Adrenal gland (tissue), 5 donors: ENCODE measurements around the gene EZH1.

Experiments used
- POLR2A ChIP-seq, 2 donors: fragments of 450-650 bp; IDR thresholded peaks; one replicate each; pipeline ENCODE4 v1.6.1; 2017; ENCODE audit warnings: antibody characterized with exemption in 2 of 2, mild to moderate bottlenecking in 2 of 2, moderate library complexity in 1 of 2
- TF ChIP-seq, protein P1 (sequence below), 6 experiments: fragments of 450-650 bp in 4 of 6; fragments of 200-600 bp in 2 of 6; sonication (generic) in 1 of 6; IDR thresholded peaks; 1 replicate in 5 of 6; 2 replicates in 1 of 6; pipeline versions ENCODE4 v1.5.1 to v1.8.0; 2016 to 2021; ENCODE audit warnings: antibody characterized with exemption in 6 of 6, mild to moderate bottlenecking in 2 of 6, moderate library complexity in 1 of 6
- donor health status: DM: no; HTN: no; CAD: no.

DNA sequence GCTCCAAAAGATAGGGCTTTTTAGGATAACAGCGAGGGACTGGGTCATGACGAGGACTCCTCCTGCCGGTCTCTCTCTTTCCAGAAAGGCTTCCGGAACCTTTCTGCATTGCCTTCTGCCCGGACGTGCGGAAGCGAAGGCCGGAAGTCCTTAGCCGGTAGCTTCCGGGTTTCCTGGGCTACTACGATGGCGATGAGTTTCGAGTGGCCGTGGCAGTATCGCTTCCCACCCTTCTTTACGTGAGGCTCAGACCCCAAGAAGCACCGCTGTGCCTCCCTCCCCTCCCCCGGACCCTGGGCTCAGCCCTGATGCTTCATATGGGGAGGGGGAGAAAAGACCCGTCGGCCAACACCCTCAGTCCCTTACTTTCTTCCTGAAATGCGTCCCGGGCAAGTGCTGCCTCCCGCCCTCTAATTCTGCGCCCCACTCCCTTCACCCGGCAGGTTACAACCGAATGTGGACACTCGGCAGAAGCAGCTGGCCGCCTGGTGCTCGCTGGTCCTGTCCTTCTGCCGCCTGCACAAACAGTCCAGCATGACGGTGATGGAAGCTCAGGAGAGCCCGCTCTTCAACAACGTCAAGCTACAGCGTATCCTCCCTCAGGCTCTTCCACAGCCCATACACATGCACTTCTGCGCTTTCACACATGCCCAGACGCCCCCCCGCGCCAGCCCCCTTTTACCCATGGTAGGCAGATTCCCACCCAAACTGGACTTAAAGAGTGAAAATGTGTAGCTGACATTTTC lies 28.6 kb upstream of the EZH1 start, which contains the start of gene VPS25:
- peak in 1 of 2 donors; percentile 38 for TF ChIP-seq POLR2A (IDR thresholded peaks at IDR 0.05)
- TF ChIP-seq, protein P1, sequence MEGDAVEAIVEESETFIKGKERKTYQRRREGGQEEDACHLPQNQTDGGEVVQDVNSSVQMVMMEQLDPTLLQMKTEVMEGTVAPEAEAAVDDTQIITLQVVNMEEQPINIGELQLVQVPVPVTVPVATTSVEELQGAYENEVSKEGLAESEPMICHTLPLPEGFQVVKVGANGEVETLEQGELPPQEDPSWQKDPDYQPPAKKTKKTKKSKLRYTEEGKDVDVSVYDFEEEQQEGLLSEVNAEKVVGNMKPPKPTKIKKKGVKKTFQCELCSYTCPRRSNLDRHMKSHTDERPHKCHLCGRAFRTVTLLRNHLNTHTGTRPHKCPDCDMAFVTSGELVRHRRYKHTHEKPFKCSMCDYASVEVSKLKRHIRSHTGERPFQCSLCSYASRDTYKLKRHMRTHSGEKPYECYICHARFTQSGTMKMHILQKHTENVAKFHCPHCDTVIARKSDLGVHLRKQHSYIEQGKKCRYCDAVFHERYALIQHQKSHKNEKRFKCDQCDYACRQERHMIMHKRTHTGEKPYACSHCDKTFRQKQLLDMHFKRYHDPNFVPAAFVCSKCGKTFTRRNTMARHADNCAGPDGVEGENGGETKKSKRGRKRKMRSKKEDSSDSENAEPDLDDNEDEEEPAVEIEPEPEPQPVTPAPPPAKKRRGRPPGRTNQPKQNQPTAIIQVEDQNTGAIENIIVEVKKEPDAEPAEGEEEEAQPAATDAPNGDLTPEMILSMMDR (IDR thresholded peaks at IDR 0.05) = peak in 1 of 6 experiments; percentile 4
